SHP77 (cell line): Measurements from ENCODE around the gene MYZAP.
A peak's percentile ranks its signal among the peaks of the same experiment; 100 is the strongest.

Source experiments
- DNase-seq, 2 experiments: peaks; one replicate each; lab custom pipeline; 2025; lab: John Stamatoyannopoulos, UW

MYZAP gene

DNA sequence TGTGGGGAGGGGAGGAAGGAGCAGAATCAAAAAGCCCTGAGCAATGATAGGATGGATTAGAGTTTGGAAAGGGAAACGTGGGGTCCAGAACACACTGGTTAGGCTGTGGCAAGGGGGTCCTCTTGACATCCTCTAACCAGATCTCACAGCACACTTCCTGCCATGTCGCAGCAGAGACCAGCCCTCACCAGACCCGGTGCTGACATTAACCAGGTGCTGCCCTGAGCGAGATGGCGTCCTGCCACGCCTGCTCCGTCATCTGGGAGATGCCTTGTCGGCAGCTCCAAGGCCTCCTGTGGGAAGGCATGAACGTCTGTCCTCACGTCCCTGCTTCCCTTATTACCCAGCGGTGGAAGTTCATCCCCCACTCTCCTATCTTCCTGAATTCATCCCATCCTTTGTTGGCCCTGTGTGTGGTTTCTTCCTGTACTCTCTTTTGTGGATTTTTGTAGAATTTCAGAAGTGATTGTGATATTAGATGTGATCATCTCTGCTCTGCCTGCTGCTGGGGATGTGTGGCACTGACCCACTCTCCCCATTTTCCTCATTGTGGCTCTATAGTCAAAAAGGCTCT lies 29.4 kb upstream of the MYZAP start:
- no peak for DNase-seq

DNA sequence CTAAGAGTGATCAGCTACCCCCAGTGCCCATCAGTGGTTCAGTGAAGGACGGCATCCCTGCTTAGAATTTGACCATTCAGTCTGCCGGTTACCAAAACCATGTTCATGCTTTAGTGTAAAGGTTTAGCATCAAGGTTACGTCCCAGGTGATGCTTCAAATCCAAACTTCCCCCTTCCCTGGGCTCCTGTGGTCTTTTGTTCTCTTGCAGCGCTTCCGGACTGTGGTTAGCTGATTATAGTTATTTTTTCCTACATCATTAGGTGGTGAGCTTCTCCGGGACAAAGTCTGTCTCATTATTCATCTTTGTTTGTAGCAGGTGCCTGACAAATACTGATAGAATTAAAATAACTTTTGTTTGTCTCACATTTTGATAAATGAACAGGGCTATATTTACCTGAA lies 28.3 kb upstream of the MYZAP start:
- no peak for DNase-seq

DNA sequence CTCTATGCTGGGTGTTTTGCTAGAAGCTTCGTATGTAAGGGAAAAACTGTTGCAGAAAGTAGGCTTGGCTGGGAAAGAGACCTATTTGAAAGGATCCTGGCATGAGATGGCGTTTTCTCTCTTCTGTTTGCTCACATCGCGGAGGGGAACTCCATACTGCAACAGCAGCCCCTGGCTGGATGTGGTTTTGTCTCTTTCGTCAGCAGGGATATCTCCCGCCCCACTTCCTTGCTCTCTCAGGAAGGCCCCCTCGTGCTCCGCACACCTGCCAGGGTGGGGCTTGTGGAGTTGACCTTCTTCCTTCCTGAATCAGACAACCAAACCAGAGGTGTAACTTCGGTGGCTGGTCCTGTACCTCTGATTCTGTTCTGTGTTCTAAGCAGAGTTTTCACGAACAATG lies 26.4 kb upstream of the MYZAP start:
- DNase-seq = peak; percentile 82 to 84

DNA sequence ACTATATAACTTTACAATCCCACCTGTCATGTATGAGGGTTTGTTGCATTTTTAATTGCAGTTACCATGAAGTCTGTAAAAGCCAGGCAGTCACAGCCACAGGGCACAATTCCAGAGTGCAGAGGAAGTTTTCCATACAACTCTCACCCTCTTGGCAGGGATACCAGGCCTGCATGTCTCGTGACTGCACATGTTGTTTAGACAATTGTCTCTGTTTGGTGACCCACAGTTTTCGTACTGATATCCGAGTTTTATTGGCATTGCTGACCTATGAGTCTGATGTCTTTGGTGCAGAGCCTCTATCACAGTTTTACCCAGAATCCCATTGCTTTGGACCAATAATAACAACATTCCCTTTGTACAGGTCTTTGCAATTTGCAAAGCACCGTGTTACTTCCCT lies 24.9 kb upstream of the MYZAP start:
- no peak for DNase-seq

DNA sequence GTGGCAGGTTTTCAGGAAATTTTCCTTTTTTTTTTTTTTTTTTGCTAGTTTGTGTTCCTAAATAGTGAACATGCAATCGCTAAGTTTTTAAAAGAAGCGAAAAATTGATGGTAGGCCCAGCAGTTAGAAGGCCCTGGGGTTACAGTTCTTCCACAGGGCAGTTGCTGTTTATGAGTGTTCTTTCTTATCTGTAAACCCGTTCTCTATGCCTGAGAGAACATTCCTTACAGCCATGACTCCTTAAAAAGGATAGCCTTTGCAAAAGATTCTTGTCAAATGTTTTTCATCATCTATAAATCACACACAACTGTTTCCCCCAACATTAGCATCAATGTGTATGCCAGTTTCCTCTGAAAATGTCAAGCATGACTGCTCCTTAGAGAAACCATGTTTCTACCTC lies 23.8 kb upstream of the MYZAP start:
- DNase-seq = no peak

DNA sequence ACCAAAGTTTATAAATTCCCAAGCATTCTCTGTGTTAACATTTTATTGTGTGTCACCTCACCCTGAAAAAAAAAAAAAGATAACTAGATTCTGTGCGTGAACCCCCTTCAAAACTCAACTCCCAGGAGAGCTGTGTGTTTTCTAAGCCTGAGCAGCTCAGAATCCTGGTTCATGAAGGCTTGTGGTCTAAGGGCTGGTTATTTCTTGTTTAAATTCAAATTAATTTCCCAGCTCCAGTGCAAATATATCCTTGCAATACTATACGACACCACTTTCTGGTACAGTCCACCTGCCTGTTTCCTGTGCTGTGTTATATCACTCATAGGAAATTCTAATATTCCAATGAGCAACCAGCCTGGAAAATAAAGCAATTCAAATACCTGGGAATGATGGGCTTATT lies 23.4 kb upstream of the MYZAP start:
- no peak for DNase-seq

DNA sequence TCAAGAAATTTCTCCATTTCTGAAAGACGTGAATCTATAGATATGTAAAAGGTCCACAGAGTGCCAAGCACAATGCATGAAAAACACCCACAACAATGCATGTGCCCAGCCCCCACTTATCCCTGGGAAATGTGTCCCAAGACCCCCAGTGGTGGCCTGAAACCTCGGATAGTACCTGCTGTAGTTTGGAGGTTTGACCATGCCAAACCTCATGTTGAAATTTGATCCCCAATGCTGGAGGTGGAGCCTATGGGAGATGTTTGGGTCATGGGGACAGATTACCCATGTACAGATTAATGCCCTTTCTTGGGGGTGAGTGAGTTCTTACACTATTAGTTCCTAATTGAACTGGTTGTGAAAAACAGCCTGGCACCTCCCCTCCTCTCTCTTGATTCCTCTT lies 21.4 kb upstream of the MYZAP start:
- no peak for DNase-seq

DNA sequence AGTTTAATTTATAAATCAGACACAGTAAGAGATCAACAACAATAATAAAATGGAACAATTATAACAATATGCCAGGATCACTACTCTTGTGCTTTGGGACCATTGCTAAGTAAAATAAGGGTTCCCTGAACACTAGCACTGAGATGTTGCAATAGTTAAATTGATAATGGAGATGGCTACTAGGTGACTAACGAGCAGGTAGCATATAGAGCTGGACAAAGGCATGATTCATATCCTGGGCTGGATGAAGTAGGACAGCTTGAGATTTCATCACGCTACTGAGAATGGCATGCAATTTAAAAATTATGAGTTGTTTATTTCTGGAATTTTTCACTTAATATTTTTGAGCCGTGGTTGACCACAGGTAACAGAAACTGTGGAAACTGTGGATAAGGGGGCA lies 20.7 kb upstream of the MYZAP start:
- DNase-seq = no peak

DNA sequence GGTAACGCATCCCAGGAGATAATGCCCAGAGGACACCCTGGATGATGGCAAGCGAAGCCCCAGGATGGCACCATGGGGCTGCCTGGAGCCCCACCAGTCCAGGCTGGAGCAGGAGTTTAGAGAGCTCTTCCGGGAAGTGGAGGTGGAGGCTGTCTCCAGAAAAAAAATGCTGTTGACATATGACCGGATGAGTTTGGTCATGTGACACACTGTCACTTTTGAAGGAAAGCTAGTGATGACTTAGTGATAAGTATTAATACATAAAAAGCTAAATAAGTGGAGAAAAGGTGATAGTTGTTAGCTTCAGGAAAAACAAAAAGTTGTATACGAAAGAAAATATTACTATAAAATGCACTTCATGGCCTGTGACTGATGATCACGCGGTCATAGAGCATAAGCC lies 20.0 kb upstream of the MYZAP start:
- DNase-seq = no peak

DNA sequence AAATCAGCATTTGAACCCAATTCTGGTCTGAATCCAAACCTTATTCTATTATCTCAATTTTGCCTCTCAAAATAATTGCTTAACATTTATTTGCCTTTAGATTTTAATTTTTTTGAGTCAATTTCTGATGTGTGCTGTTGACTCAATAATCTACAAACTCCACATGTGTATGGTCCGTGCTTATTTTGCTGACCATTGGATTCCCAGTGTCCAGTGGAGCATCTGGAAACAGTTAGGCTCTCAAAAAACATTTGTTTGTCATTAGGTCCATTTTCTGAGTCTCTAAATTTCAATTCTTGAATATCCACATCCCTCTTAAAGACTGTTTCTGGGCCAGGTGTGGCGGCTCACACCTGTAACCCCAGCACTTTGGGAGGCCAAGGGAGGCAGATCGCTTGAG lies 19.2 kb upstream of the MYZAP start:
- DNase-seq = no peak

DNA sequence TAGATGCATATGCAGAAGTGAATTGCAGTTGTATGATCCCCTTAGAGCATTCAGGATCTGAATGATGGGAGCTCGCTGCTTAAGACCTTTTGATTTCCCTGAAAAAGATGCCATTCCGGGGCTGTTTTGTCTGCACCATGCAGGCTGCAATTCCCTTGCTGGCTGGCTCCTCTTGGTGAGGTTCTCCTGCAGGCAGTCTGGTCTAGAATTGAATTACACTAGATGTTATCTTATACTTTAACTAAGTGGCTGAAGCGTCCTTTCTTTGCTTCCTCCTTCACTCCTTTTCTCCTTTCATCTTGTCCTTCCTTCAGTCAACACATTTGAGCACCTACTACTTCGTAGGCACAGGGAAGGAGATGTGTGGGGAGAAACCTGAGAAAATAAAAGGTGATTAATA lies 18.6 kb upstream of the MYZAP start:
- DNase-seq = no peak

DNA sequence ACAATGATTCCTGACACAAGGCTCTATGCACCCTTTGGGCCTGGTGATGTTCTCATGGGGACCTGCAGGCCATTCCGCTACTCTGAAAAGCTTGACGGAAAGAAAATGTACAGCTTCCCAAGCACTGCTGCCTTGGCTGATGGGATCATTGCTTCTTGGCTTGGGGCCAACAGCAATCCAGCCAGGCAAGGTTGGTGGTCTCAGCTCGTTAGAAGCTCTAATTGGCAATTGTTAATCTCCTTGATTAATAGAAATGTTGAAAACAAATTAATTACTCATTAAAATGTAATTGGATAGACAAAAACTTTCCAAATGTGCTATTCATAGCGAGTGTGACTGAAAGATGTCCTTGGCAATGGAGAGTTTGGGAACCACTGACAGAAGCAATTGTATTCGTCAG lies 16.3 kb upstream of the MYZAP start:
- no peak for DNase-seq

DNA sequence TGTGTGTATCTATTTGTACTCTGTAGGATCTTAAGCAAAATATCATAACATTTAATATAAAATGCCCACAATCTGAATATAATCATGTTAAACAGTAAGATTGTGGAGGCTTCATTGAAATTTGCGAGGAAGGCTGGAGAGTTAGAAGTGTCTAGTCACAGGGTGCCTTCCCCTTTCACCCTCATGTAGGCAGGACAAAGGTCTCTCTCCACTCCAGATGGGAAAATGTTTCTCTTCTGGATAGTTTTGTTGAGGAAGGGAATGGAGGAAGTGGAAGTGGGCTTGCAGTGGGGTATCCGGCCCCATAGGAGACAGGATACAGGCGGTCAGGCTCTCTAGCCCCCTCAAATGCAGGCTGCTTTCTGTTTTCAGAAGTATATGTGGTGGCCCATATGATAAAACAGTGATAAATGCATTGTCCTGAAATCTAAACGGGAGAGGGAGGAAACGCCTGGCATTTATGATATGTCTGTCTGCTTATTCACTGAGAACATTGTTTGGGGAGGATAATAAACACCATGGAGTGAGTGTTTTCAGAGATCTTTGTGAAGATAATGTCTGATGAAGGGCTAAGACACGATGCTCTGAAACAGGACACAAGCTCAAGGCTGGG lies 13.3 kb upstream of the MYZAP start:
- DNase-seq = no peak

DNA sequence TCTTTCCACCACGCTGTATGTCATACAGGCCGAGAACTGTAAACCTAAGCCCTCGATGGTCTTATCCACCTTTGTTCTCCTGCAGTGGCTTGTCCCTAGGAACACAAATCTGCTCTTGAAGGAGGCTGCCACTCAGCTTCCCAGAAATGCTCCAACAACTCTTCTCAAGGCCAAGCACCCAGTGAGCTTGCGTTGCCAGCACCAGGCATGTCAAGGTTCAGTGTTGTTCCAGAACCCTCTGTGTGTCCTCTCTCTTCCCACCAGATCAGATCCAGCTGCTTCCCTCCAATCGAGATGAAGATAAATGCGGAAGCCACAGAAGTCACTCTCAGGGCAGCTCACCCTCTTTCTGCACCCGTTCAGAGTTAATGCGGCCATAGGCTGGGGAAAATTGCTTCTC lies 11.3 kb upstream of the MYZAP start:
- DNase-seq = no peak

DNA sequence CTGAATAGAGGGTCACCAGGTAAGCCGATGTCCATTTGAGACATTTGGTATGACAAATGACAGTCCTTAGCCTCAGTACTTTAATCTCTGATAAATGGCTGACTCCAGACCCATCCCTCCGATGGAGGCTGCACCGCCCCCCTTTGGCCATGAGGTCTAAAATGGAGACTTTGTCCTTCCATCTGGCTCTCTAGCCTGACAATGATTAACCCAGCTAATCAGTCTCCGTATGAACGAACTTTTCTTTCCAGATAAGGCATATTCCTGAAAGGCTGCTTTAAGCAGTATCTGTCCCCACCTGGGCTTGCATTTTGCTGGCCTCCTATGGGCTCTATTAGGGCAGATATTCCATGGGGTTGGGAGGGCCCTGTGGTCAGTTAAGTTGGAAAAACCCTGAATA lies 10.8 kb upstream of the MYZAP start:
- DNase-seq = no peak

DNA sequence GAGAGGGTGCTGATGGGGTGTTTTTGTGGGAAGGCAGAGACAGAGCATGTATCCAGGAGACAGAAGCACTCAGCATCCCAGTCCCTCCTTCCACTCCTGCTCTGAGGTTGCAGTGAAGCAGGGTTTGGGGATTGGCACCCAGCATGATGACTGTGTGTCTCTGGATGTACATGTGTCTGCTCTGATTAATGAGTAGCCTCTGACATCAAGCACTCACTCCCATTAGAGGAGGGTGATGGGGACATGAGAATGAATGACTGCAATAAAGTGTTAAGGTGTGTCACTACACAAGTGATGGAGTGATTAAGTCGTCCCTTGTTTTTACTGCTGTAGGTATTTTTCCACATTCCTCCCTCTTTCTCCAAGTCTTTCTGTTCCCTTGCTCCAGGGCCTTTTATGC lies 9.6 kb upstream of the MYZAP start:
- no peak for DNase-seq

DNA sequence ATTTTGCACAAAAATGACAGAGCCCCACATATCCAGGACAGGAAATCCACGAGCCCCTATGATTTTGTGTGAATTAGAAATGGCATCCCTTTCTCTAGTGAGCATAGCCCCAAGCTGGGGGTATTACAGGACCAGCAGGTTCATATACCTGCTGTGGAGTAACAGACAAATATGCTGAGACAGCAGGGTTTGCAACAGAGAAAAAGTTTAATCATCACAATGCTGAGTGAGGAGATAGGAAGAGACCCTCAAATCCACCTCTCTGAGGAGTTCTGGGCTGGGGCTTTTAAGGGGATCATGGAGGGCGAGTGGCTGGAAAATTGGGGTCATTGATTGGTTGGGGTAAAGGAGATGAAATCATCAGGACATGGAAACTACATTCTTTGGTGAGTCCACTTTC lies 8.4 kb upstream of the MYZAP start:
- no peak for DNase-seq

DNA sequence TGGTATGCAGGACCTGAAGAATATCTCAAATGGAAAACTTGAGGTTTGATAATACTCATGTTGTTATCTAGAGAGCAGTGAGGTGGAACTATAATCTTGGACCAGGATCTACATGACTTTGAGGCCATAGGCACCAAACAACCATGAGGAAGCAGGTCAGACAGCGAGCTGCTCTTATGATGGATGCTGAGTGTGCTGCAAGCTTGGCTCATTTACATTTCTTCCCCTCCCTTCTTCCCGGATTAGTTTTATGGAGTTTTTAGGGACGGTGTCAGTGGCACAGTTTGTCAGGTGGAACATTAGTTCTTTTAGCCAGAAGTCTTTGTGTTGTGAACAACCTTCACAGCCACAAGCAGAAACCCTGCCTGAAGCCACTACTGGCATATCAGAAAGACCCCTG lies 8.0 kb upstream of the MYZAP start:
- no peak for DNase-seq

DNA sequence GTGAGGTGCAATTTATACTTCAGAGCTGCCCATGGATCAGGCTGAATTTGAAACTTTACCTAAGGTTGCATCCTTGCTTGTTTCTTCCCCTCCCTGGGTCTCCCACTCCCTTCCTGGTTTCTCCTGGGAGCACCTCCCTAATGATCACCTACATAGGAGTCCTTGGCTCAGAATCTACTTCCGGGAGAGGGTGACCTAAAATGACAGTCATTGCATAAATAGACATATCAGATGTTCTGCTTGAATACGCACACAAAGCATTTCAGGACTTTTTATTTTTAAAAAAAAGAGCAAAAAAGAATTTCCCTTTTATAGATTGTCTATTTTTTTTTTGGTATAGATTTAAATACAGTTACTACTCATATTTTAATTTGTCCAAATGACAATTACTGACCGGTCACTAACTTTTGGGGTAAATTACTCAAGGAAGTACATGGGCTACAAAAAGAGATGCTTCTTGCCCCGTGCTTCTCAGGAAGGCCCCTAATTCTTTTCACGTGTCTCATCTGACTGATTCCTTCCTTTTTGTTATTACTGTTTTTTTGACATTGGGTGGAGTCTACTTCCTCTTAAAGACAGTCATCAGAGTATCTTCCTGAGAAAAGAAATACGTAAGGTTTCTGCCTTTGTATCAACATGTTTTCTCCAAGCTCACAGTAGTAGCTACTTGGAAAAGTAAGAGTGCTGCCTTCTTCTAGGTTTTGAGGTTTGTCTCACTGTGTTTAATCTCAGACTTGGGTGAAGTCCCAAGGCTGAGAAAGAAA lies 4.9 kb upstream of the MYZAP start:
- DNase-seq = no peak

DNA sequence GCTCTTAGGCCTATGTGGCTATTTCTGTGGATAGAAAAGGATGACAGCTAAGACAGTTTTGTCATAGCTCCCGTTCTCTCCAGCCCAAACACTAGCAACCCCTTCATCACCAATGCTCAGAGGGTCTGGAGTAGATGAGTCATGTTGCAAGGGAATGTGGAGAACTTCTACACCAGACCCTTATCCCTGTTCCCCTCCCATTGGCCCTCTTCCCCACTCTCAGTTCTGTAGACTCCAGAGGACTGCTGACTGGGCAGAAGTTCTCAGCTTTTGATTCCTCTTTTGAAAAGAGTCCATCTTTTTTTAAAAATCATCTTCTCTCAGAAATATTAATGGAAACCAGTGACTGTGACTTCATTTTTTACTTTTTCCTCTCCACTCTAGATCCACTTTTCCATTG lies 2.4 kb upstream of the MYZAP start:
- DNase-seq = no peak

DNA sequence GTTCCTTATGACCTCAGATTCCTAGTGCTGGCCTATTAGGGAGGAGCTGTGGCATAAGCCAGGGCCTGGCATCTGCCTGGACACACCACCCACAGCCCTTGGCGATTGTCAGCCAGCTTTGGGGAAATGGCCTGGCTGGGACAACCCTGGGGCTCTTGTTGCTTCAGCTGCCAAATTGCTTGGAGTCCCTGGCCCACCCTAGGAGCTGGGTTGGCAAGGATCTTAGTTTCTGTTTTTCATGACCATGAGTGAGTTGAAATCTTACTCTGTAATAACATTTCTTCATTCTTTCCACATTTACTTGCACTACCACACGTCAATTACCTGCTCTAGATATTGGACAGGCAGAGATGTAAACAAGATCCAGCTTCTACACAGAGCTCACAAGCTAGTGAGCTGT lies 1.9 kb upstream of the MYZAP start:
- no peak for DNase-seq

DNA sequence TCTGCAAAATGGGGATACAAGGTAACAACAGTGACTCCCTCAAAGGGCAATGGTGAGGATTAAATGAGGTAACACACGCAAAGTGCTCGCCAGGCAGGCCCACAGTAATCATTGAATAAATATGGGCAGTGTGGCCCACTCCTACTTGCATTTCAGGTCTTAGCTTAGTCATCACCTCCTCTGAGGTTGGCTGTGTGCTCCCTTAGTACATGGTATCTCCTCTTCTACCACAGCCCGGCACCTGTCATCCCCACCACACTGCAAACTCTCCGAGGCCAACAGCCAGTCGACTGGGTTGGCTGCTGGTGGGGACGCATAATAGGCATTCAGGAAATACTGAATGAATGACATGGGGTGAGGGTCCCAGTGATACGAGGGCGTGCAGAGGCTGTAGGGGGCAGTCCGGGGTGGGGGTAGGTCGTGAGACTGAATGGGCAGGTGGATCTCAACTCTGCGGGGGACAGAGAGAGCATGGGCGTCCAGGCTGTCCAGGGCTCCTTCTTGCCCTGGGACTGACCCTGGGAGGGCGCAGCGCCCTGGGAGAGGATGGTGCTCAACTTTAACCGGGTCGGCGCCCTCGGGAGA lies 375 bp upstream of the MYZAP start:
- DNase-seq = no peak

DNA sequence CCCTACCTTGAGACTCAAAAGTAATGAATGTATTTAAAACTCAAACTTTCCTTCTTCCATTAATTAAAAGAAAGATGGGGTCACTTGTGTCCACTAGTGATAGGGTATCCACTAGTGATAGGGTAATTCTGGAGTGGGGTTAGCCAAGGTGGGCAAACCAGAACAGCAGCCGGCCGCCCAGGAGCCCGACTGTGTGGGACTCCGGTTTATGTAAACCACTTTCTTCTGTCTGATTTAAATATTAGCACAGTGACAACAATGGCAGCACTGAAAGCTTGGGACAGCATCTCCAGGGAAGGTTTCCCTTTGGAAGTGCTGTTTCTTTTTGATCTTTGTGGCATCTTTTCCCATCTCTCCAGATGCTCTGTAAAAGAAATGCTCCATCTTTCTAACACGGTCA lies 722 bp downstream of the MYZAP start:
- no peak for DNase-seq
